HG03066 (cell line): ENCODE results near the gene PRICKLE4.
"Not testable (repeated sequence)": the region's sequence is repeated elsewhere in the genome, so short reads cannot be mapped to it uniquely, and the experiment has no call there.

ENCODE experiments used
- ATAC-seq: cut with Tn5 transposase; IDR thresholded peaks from one replicate; pipeline ENCODE4 v1.9.1; 2021; ENCODE audit warnings: low read depth; ENCODE audit not compliant: unreplicated experiment

Gene PRICKLE4

GRCh38 chr6:41791305-41791704 is 10.7 kb downstream of the PRICKLE4 start:
- ATAC-seq, result no peak

GRCh38 chr6:41791984-41792383 is 11.4 kb downstream of the PRICKLE4 start:
- ATAC-seq, result no peak

GRCh38 chr6:41796474-41796873 is 15.9 kb downstream of the PRICKLE4 start:
- ATAC-seq, result no peak

GRCh38 chr6:41798901-41799558 is 18.4 kb downstream of the PRICKLE4 start:
- ATAC-seq, result no peak

- no peak for ATAC-seq
These were observed 19.0 kb downstream of the PRICKLE4 start for GRCh38 chr6:41799559-41799911.

- no peak for ATAC-seq
These were observed 20.8 kb downstream of the PRICKLE4 start for GRCh38 chr6:41801380-41801779.

GRCh38 chr6:41805830-41806774 is 25.5 kb downstream of the PRICKLE4 start:
- ATAC-seq, result no peak

- no peak for ATAC-seq
These were observed 30.5 kb downstream of the PRICKLE4 start for GRCh38 chr6:41811095-41811494.

- ATAC-seq, result not testable (repeated sequence)
These were observed 31.4 kb downstream of the PRICKLE4 start for GRCh38 chr6:41811946-41812345.

GRCh38 chr6:41813469-41813868 is 32.9 kb downstream of the PRICKLE4 start:
- ATAC-seq, result no peak

- ATAC-seq, result no peak
These were observed 33.4 kb downstream of the PRICKLE4 start for GRCh38 chr6:41813956-41814355.

- no peak for ATAC-seq
These were observed 34.0 kb downstream of the PRICKLE4 start for GRCh38 chr6:41814629-41815028.

GRCh38 chr6:41815587-41815986 is 35.0 kb downstream of the PRICKLE4 start:
- ATAC-seq, result no peak

- ATAC-seq, result no peak
These were observed 37.9 kb downstream of the PRICKLE4 start for GRCh38 chr6:41818271-41819054.

GRCh38 chr6:41821266-41821665 is 40.7 kb downstream of the PRICKLE4 start:
- no peak for ATAC-seq

GRCh38 chr6:41822021-41822420 is 41.4 kb downstream of the PRICKLE4 start:
- no peak for ATAC-seq

GRCh38 chr6:41823178-41823577 is 42.6 kb downstream of the PRICKLE4 start:
- no peak for ATAC-seq

GRCh38 chr6:41824571-41825569 is 44.3 kb downstream of the PRICKLE4 start:
- ATAC-seq, result no peak

GRCh38 chr6:41826343-41827022 is 45.9 kb downstream of the PRICKLE4 start:
- ATAC-seq, result no peak
